ENCODE data around the gene ASCL2. TPM values are rescaled to one million over a fixed set of nuclear protein-coding genes. Genes with fewer than 3 reads are reported as not detected.
A peak's percentile ranks its signal among the peaks of the same experiment; 100 is the strongest.
"Not testable (repeated sequence)": the region's sequence is repeated elsewhere in the genome, so short reads cannot be mapped to it uniquely, and the experiment has no call there.

The ASCL2 gene
- total and polyA plus RNA-seq, 7 experiments from 2014 or later: 0.32 to 2.1 (median 0.45) TPM; not detected in 3

DNA sequence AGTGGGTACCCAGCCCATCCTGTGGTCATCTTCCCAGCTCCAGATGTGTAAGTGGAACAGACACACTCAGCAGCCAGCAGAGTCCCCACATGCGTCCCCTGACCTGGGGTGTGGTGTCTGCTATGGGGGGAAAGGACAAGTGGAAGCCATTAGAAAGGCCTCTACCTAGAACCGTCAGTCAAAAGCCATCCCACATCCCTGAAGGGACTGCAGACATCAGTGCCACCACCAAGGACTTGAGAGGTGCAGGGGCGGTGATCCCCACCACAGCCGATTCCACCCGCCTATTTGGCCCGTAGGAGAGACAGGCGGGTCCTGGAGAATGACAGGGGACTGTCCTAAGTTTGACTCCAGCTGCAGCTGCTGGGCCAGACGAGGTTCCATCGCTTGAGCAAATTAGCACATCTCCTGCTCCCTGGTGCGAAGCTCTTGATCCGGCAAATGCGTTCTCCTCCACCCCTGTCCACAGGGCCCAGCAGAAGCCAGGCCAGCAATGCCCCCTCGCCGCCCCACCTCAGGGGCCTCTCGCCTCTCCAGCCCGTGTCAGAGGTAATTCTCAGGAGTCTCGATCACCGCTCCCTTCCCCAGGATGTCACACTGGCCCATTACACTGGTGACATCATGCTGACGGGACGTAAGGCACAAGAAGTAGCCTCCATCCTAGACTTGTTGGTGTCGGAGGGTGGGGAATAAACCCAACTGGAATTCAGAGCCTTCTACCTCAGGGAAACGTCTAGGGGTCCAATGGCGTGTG is 33.8 kb downstream of the ASCL2 start:
- H3K9me3 ChIP-seq (ENCODE audit: control insufficient read depth in 2 of 3, low read length in 3 of 3); H3K4me3 ChIP-seq (ENCODE audit: low read length); H3K4me1 Mint-ChIP-seq; CTCF ChIA-PET; H3K27ac ChIP-seq (ENCODE audit: low read depth, low read length); DNase-seq; H3K36me3 Mint-ChIP-seq; intact Hi-C loops (cut with micrococcal nuclease); H3K4me3 Mint-ChIP-seq; H3K27ac Mint-ChIP-seq; H3K36me3 ChIP-seq (ENCODE audit: control insufficient read depth in 2 of 3, insufficient read depth in 3 of 3, low read length in 3 of 3); POLR2A ChIA-PET; H3K27me3 ChIP-seq (ENCODE audit: control insufficient read depth in 2 of 2, insufficient read depth in 2 of 2, low read length in 2 of 2); H3K4me1 ChIP-seq (ENCODE audit: control insufficient read depth in 2 of 2, insufficient read depth in 2 of 2, low read length in 2 of 2); ATAC-seq: not testable (repeated sequence)
- Mint-ChIP-seq H3K9me3 (peaks cover 0 to 17% (median 4%) of the 10 kb centered on the region in 11 donors), H3K27me3 (peaks cover 0 to 20% (median 1%) of the 10 kb centered on the region in 5 donors)

DNA sequence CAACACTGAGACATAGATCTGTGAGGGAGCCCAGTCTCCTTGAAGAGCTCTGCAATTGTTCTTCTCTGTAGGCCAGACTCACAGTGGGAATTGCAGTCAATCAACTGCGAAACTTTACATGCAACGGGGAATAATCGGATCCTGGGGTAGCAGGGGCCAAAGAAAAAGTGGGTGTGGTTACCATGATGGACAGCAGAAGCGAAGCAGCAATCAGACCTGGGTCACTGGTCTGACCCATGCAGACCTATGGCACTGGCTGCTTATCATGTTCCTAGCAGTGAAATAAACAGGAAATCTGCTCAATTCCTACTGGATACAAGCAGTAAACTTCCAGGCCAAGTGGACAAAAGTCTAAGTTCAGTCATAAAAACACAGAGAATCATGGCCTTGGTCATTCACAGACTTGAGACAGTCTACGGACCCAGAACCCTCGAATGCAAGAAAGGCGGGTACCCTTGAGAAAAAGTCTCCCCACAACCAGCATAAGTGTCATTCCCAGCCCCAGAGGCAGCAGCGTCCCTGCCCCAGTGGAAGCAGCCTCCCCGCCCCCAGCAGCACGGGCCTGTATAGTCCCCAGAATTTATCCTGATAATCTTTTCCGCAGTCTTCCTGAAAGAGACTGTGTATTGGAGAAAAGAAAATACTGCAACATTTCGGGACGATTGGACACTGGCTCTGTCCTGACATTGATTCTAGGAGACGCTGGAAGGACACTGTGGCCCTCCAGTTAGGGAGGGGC is 34.6 kb downstream of the ASCL2 start:
- Mint-ChIP-seq H3K4me3 (no peak overlapping the region), H3K36me3 (peaks cover 0 to 3% (median 0%) of the 10 kb centered on the region in 5 donors), H3K9me3 (peaks cover under 1 to 14% (median 3%) of the 10 kb centered on the region in 11 donors), H3K27ac (no peak overlapping the region), H3K4me1 (no peaks in the 10 kb centered on the region), H3K27me3 (peaks cover 0 to 24% (median 4%) of the 10 kb centered on the region in 5 donors)
- H3K27me3 ChIP-seq (ENCODE audit: control insufficient read depth in 2 of 2, insufficient read depth in 2 of 2, low read length in 2 of 2): peaks cover 0 to 6% of the 10 kb centered on the region in 2 donors
- no peak overlapping the region for H3K4me3 ChIP-seq (ENCODE audit: low read length)
- ATAC-seq (no peak), DNase-seq (no peak)
- H3K9me3 ChIP-seq (ENCODE audit: control insufficient read depth in 2 of 3, low read length in 3 of 3): peaks cover 0 to 6% (median 0%) of the 10 kb centered on the region in 3 experiments
- no peaks in the 10 kb centered on the region for H3K4me1 ChIP-seq (ENCODE audit: control insufficient read depth in 2 of 2, insufficient read depth in 2 of 2, low read length in 2 of 2)
- intact Hi-C loops (cut with micrococcal nuclease): no loop called here
- H3K27ac ChIP-seq (ENCODE audit: low read depth, low read length): no peak overlapping the region
- ChIA-PET POLR2A (no interaction called here), CTCF (no interaction called here)
- H3K36me3 ChIP-seq (ENCODE audit: control insufficient read depth in 2 of 3, insufficient read depth in 3 of 3, low read length in 3 of 3): no peaks in the 10 kb centered on the region

DNA sequence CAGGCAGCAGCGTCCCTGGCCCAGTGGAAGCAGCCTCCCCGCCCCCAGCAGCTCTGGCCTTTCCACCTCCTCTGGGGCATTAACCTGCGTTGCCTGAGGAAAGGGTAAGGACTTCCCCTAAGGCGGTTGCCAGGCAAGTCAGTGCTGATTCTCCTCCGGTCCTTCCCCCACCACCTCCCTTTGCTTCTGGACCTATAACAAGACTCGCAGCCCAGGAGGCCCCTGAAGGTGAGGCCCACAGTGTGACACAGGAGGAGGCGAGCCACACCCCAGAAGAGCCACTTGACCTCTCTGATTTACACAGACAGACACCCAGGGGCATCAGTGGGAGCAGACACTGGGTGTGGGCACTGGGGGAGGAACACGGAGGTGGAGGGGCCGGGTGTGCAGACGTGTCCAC is 35.4 kb downstream of the ASCL2 start:
- H3K36me3 ChIP-seq (ENCODE audit: control insufficient read depth in 2 of 3, insufficient read depth in 3 of 3, low read length in 3 of 3): no peaks in the 10 kb centered on the region
- peaks cover 0 to 18% (median 8%) of the 10 kb centered on the region in 11 donors for H3K9me3 Mint-ChIP-seq
- H3K27me3 ChIP-seq (ENCODE audit: control insufficient read depth in 2 of 2, insufficient read depth in 2 of 2, low read length in 2 of 2): peaks cover 0 to 6% of the 10 kb centered on the region in 2 donors
- peaks cover 0 to 8% (median 0%) of the 10 kb centered on the region in 3 experiments for H3K9me3 ChIP-seq (ENCODE audit: control insufficient read depth in 2 of 3, low read length in 3 of 3)
- H3K4me1 Mint-ChIP-seq: no peaks in the 10 kb centered on the region
- ChIA-PET CTCF (no interaction called here), POLR2A (no interaction called here)
- no peak overlapping the region for H3K4me3 ChIP-seq (ENCODE audit: low read length)
- peaks cover 0 to 7% (median 0%) of the 10 kb centered on the region in 5 donors for H3K36me3 Mint-ChIP-seq
- DNase-seq: no peak
- intact Hi-C loops (cut with micrococcal nuclease): no loop called here
- H3K4me3 Mint-ChIP-seq: no peak overlapping the region
- H3K4me1 ChIP-seq (ENCODE audit: control insufficient read depth in 2 of 2, insufficient read depth in 2 of 2, low read length in 2 of 2): no peaks in the 10 kb centered on the region
- no peak for ATAC-seq
- H3K27ac ChIP-seq (ENCODE audit: low read depth, low read length): no peak overlapping the region
- peak overlapping the region in 1 of 9 donors; percentile 18 for H3K27ac Mint-ChIP-seq
- peaks cover 4 to 28% (median 6%) of the 10 kb centered on the region in 5 donors for H3K27me3 Mint-ChIP-seq

DNA sequence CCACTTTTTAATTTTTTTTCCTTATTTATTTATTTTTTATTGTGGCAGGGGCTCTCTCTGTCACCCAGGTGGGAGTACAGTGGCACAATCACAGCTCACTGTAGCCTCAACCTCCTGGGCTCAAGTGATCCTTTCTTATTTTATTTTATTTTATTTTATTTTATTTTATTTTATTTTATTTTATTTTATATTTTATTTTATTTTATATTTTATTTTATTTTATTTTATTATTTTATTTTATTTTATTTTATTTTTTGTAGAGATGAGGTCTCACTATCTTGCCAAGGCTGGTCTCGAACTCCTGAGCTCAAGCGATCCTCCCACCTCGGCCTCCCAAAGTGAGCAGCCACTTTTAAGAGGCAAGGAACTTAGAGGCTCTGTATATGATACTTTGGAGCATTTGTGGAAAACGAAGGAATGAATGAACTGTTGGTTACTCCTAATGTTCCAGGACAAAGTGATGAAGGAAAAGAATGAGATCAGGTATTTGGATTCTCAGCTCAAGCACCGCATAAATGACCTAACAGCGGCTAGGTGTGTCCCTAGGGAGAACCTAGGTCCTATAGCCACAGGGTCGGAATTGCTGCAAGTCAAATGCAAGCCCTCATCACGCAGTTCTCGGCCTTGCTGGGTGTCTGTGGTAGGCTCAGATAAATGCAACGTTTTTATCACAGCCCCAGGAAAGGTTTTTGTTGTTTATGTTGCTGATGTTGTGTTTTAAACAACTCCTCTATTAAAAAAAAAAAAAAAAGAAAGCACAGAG is 36.5 kb downstream of the ASCL2 start:
- Histone ChIP-seq H3K4me1 (ENCODE audit: control insufficient read depth in 2 of 2, insufficient read depth in 2 of 2, low read length in 2 of 2) (no peaks in the 10 kb centered on the region), H3K4me3 (ENCODE audit: low read length) (no peak overlapping the region), H3K27ac (ENCODE audit: low read depth, low read length) (no peak overlapping the region), H3K36me3 (ENCODE audit: control insufficient read depth in 2 of 3, insufficient read depth in 3 of 3, low read length in 3 of 3) (no peaks in the 10 kb centered on the region), H3K9me3 (ENCODE audit: control insufficient read depth in 2 of 3, low read length in 3 of 3) (peaks cover 0 to 19% (median 4%) of the 10 kb centered on the region in 3 experiments), H3K27me3 (ENCODE audit: control insufficient read depth in 2 of 2, insufficient read depth in 2 of 2, low read length in 2 of 2) (peaks cover 0 to 6% of the 10 kb centered on the region in 2 donors)
- ChIA-PET POLR2A (no interaction called here), CTCF (no interaction called here)
- H3K4me3 Mint-ChIP-seq: no peak overlapping the region
- peaks cover 4 to 37% (median 7%) of the 10 kb centered on the region in 5 donors for H3K27me3 Mint-ChIP-seq
- intact Hi-C loops (cut with micrococcal nuclease): no loop called here
- H3K4me1 Mint-ChIP-seq: no peaks in the 10 kb centered on the region
- DNase-seq (no peak), ATAC-seq (no peak)
- peaks cover 5 to 24% (median 18%) of the 10 kb centered on the region in 11 donors for H3K9me3 Mint-ChIP-seq
- peaks cover 0 to 14% (median 4%) of the 10 kb centered on the region in 5 donors for H3K36me3 Mint-ChIP-seq
- H3K27ac Mint-ChIP-seq: no peak overlapping the region

DNA sequence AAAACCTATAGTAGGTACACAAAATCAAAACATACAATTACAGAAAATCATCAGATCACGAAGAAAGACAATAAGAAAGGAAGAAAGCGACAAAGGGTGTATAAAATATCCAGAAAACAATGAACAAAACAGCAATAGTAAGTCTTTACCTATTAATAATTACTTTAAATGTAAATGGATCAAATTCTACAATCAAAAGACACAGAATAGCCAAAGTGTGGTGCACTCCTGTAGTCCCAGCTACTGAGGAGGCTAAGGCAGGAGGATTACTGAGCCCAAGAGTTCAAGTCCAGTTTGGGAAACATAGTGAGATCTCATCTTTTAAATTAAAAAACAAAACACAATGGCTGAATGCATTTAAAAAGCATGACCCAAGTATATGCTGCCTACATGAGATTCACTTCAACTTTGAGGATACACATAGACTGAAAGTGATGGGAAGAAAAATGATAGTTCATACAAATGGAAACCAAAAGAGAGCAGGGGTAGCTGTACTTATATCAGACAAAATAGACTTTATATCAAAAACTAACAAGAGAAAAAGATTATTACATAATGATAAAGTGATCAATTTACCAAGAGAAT is 40.6 kb downstream of the ASCL2 start:
- no peaks in the 10 kb centered on the region for H3K4me1 Mint-ChIP-seq
- CTCF ChIA-PET: interaction anchor here (0.6 to 1.0 kb wide), 2 partner anchors 36 to 79 kb away, joined by 3 to 4 read pairs; no protein-coding TSS in a partner anchor
- DNase-seq (no peak), ATAC-seq (no peak)
- H3K9me3 ChIP-seq (ENCODE audit: control insufficient read depth in 2 of 3, low read length in 3 of 3): peaks cover 0 to 20% (median 4%) of the 10 kb centered on the region in 3 experiments
- H3K27ac ChIP-seq (ENCODE audit: low read depth, low read length): no peak overlapping the region
- no peaks in the 10 kb centered on the region for H3K36me3 ChIP-seq (ENCODE audit: control insufficient read depth in 2 of 3, insufficient read depth in 3 of 3, low read length in 3 of 3)
- peaks cover 0 to 14% (median 6%) of the 10 kb centered on the region in 5 donors for H3K36me3 Mint-ChIP-seq
- H3K27me3 ChIP-seq (ENCODE audit: control insufficient read depth in 2 of 2, insufficient read depth in 2 of 2, low read length in 2 of 2): peaks cover 0 to 6% of the 10 kb centered on the region in 2 donors
- peaks cover 4 to 45% (median 12%) of the 10 kb centered on the region in 5 donors for H3K27me3 Mint-ChIP-seq
- H3K4me1 ChIP-seq (ENCODE audit: control insufficient read depth in 2 of 2, insufficient read depth in 2 of 2, low read length in 2 of 2): no peaks in the 10 kb centered on the region
- H3K4me3 Mint-ChIP-seq: no peak overlapping the region
- POLR2A ChIA-PET: no interaction called here
- H3K4me3 ChIP-seq (ENCODE audit: low read length): no peak overlapping the region
- intact Hi-C loops (cut with micrococcal nuclease): no loop called here
- H3K9me3 Mint-ChIP-seq: peaks cover 7 to 37% (median 21%) of the 10 kb centered on the region in 11 donors
- H3K27ac Mint-ChIP-seq: no peak overlapping the region

DNA sequence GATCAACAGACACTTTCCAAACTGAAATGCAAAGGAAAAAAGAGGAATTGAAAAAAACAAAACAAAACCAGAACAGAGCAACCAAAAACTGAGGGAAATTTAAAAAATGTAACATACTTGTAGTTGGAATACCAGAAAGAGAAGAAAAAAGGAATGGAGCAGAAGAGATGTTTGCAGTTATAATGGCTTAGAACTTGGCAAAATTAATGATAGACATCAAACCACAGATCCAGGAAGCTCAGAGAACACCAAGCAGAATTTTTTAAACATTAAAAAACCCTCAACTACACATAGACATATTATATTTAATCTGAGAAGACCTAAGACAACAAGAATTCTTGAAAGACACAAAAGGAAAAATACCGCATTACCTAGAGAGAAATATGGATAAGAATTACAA is 46.1 kb downstream of the ASCL2 start:
- Mint-ChIP-seq H3K4me3 (no peak overlapping the region), H3K36me3 (peaks cover 0 to 13% (median 10%) of the 10 kb centered on the region in 5 donors), H3K4me1 (no peaks in the 10 kb centered on the region), H3K9me3 (peaks cover 0 to 48% (median 21%) of the 10 kb centered on the region in 11 donors), H3K27ac (no peak overlapping the region), H3K27me3 (peaks cover 6 to 45% (median 26%) of the 10 kb centered on the region in 5 donors)
- ATAC-seq (no peak), DNase-seq (no peak)
- intact Hi-C loops (cut with micrococcal nuclease): no loop called here
- ChIA-PET POLR2A (no interaction called here), CTCF (no interaction called here)
- H3K4me1 ChIP-seq (ENCODE audit: control insufficient read depth in 2 of 2, insufficient read depth in 2 of 2, low read length in 2 of 2): no peaks in the 10 kb centered on the region
- H3K27ac ChIP-seq (ENCODE audit: low read depth, low read length): no peak overlapping the region
- peaks cover 0 to 4% (median under 1%) of the 10 kb centered on the region in 3 experiments for H3K9me3 ChIP-seq (ENCODE audit: control insufficient read depth in 2 of 3, low read length in 3 of 3)
- no peak overlapping the region for H3K4me3 ChIP-seq (ENCODE audit: low read length)
- H3K36me3 ChIP-seq (ENCODE audit: control insufficient read depth in 2 of 3, insufficient read depth in 3 of 3, low read length in 3 of 3): no peaks in the 10 kb centered on the region
- peaks cover 0 to 7% of the 10 kb centered on the region in 2 donors for H3K27me3 ChIP-seq (ENCODE audit: control insufficient read depth in 2 of 2, insufficient read depth in 2 of 2, low read length in 2 of 2)
